ENCODE data around the gene SRD5A3. TPM values are rescaled to one million over a fixed set of nuclear protein-coding genes. Genes with fewer than 3 reads are reported as not detected.
"Not testable (repeated sequence)": the region's sequence is repeated elsewhere in the genome, so short reads cannot be mapped to it uniquely, and the experiment has no call there.

SRD5A3 gene
- total RNA-seq, 1 donor from 2014 or later: 12.0 TPM

GRCh38 chr4:55346851-55347255 lies 811 bp downstream of the SRD5A3 start:
- no peak for DNase-seq (ENCODE audit: low read depth)

GRCh38 chr4:55347610-55348228 lies 1.7 kb downstream of the SRD5A3 start:
- DNase-seq (ENCODE audit: low read depth): no peak

GRCh38 chr4:55348466-55348865 lies 2.4 kb downstream of the SRD5A3 start:
- DNase-seq (ENCODE audit: low read depth): no peak

GRCh38 chr4:55350870-55351269 lies 4.8 kb downstream of the SRD5A3 start:
- DNase-seq (ENCODE audit: low read depth): not testable (repeated sequence)

- no peak for DNase-seq (ENCODE audit: low read depth)
These were observed 5.8 kb downstream of the SRD5A3 start for GRCh38 chr4:55351824-55352223.

GRCh38 chr4:55352726-55353125 lies 6.7 kb downstream of the SRD5A3 start:
- DNase-seq (ENCODE audit: low read depth): no peak

- DNase-seq (ENCODE audit: low read depth): not testable (repeated sequence)
These were observed 7.2 kb downstream of the SRD5A3 start for GRCh38 chr4:55353228-55353747.

- DNase-seq (ENCODE audit: low read depth): no peak
These were observed 8.6 kb downstream of the SRD5A3 start for GRCh38 chr4:55354648-55355047.

GRCh38 chr4:55355555-55355954 lies 9.5 kb downstream of the SRD5A3 start:
- no peak for DNase-seq (ENCODE audit: low read depth)

- peak; percentile 85 for DNase-seq (ENCODE audit: low read depth)
These were observed 11.0 kb downstream of the SRD5A3 start for GRCh38 chr4:55356991-55357461.

GRCh38 chr4:55358246-55358645 lies 12.2 kb downstream of the SRD5A3 start:
- DNase-seq (ENCODE audit: low read depth): no peak

GRCh38 chr4:55358668-55359067 lies 12.6 kb downstream of the SRD5A3 start:
- peak; percentile 84 for DNase-seq (ENCODE audit: low read depth)

GRCh38 chr4:55359397-55359916 lies 13.4 kb downstream of the SRD5A3 start:
- no peak for DNase-seq (ENCODE audit: low read depth)

GRCh38 chr4:55362938-55363337 lies 16.9 kb downstream of the SRD5A3 start:
- not testable (repeated sequence) for DNase-seq (ENCODE audit: low read depth)

GRCh38 chr4:55363691-55364351 lies 17.8 kb downstream of the SRD5A3 start:
- no peak for DNase-seq (ENCODE audit: low read depth)

GRCh38 chr4:55364691-55365344 lies 18.8 kb downstream of the SRD5A3 start:
- DNase-seq (ENCODE audit: low read depth): no peak

- DNase-seq (ENCODE audit: low read depth): no peak
These were observed 19.3 kb downstream of the SRD5A3 start for GRCh38 chr4:55365345-55365728.

GRCh38 chr4:55366621-55367020 lies 20.6 kb downstream of the SRD5A3 start:
- no peak for DNase-seq (ENCODE audit: low read depth)

- DNase-seq (ENCODE audit: low read depth): no peak
These were observed 21.2 kb downstream of the SRD5A3 start for GRCh38 chr4:55367084-55367722.

GRCh38 chr4:55369968-55370367 lies 23.9 kb downstream of the SRD5A3 start:
- no peak for DNase-seq (ENCODE audit: low read depth)

GRCh38 chr4:55372259-55372658 lies 26.2 kb downstream of the SRD5A3 start:
- DNase-seq (ENCODE audit: low read depth): no peak

- no peak for DNase-seq (ENCODE audit: low read depth)
These were observed 27.4 kb downstream of the SRD5A3 start for GRCh38 chr4:55373461-55373860.

All from renal cortical epithelial cell (primary cell).